Gastroesophageal sphincter (tissue), 4 donors: ENCODE data around the gene IRF2BPL. TPM values are rescaled to one million over a fixed set of nuclear protein-coding genes. Genes with fewer than 3 reads are reported as not detected.

Experiments used
- ATAC-seq: fragments of 150-250 bp; one replicate; pipeline ENCODE4 v1.9.1; 2016; ENCODE audit warnings: mild to moderate bottlenecking, moderate library complexity
- H3K27ac ChIP-seq, 4 donors: fragments of 200-600 bp; sonication (generic) in 3 of 4; 1 replicate in 3 of 4; 2 replicates in 1 of 4; pipeline ENCODE4 v1.5.1; 2016 to 2019
- H3K27me3 ChIP-seq: fragments of 200-600 bp; sonication (generic); one replicate; pipeline ENCODE4 v1.5.1; 2019
- H3K36me3 ChIP-seq, 2 donors: fragments of 200-600 bp; sonication (generic); one replicate each; pipeline ENCODE4 v1.5.1; 2019; ENCODE audit warnings: control low read depth in 1 of 2
- H3K4me1 ChIP-seq, 3 donors: fragments of 200-600 bp; sonication (generic); 1 replicate in 2 of 3; 2 replicates in 1 of 3; pipeline ENCODE4 v1.5.1; 2016 to 2019; ENCODE audit warnings: control low read depth in 2 of 3
- H3K4me3 ChIP-seq, 2 donors: fragments of 200-600 bp; sonication (generic); one replicate each; pipeline ENCODE4 v1.5.1; 2019; ENCODE audit warnings: mild to moderate bottlenecking in 1 of 2, moderate library complexity in 1 of 2
- H3K9me3 ChIP-seq, 3 donors: fragments of 200-600 bp; sonication (generic); one replicate each; pipeline ENCODE4 v1.5.1; 2017 to 2019; ENCODE audit warnings: control low read depth in 2 of 3
- CTCF ChIP-seq, 4 experiments: fragments of 200-600 bp in 2 of 4; fragments of 450-650 bp in 2 of 4; sonication (generic) in 1 of 4; IDR thresholded peaks; one replicate each; pipeline ENCODE4 v1.5.1; 2017 to 2019; ENCODE audit warnings: antibody characterized with exemption in 4 of 4, mild to moderate bottlenecking in 2 of 4, moderate library complexity in 2 of 4
- EP300 ChIP-seq: sonication (generic); formaldehyde crosslinking; IDR thresholded peaks from one replicate; pipeline ENCODE4 v1.6.1; 2017; ENCODE audit warnings: antibody characterized with exemption, mild to moderate bottlenecking
- POLR2A ChIP-seq, 2 donors: fragments of 450-650 bp; IDR thresholded peaks; one replicate each; pipeline ENCODE4 v1.6.1; 2017; ENCODE audit warnings: antibody characterized with exemption in 2 of 2, mild to moderate bottlenecking in 2 of 2, moderate library complexity in 1 of 2
- POLR2AphosphoS5 ChIP-seq: sonication (generic); formaldehyde crosslinking; IDR thresholded peaks from one replicate; pipeline ENCODE4 v1.6.1; 2017; ENCODE audit warnings: antibody characterized with exemption
- WGBS, 2 donors: methylation state at CpG; one replicate each; pipeline ENCODE4 v1.1.5; 2018; ENCODE audit warnings: low coverage in 1 of 2; 5-methylcytosine and 5-hydroxymethylcytosine counted together
- total RNA-seq, 4 donors: library from RNA; depleted of rRNA; stranded (reverse); fragments of >200 nt; gene quantifications; one replicate each; pipeline ENCODE4 v1.1.0, GENCODE V29; 2016

Gene IRF2BPL
- total RNA-seq, 4 donors from 2014 or later = 53.7 to 75.6 (median 59.9) TPM

DNA sequence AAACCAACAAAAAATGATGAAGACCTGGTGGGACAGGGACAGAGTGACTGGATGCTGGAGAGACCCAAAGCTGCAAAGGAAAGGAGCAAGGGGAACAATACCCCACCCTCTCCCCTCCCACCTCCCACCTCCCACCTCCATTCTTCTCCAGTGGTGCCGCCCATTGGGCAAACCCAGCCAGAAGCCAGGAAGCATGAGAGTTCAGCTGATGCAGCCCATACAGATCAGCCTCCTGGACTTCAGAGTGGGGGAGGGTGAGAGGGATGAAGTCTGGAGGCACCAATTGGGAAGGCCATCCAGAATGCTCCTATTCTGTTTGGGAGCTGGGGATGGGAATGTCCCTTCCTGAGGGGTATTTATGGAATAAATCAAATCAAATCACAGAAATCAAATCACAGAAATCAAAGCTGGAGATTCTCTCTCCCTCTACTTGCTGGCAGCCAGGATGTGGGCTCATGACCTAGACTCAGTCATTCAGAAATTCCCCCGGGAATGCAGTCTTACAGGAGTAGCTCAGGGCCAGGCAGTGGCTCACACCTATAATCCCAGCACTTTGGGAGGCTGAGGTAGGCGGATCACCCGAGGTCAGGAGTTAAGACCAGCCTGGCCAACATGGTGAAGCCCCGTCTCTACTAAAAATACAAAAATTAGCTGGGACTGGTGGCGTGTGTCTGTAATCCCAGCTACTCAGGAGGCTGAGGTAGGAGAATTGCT lies 31.1 kb downstream of the IRF2BPL start:
- no peak for ATAC-seq
- H3K27me3 ChIP-seq = no peaks in the 10 kb centered on the region

GRCh38 chr14:76996563-76997146 lies 31.9 kb downstream of the IRF2BPL start:
- no peak overlapping the region for H3K4me3 ChIP-seq
- H3K27me3 ChIP-seq = no peaks in the 10 kb centered on the region
- peaks cover 0 to 16% (median 10%) of the 10 kb centered on the region in 3 donors for H3K4me1 ChIP-seq
- no peaks in the 10 kb centered on the region for H3K9me3 ChIP-seq
- WGBS, 2 donors = 100% methylated on average over 2 of the region's 2 CpGs; no CpG with 5 or more reads in 1 of the 2 donors
- H3K27ac ChIP-seq = no peak overlapping the region
- no peak for ATAC-seq
- no peaks in the 10 kb centered on the region for H3K36me3 ChIP-seq
- TF ChIP-seq POLR2AphosphoS5 (no peak), POLR2A (IDR thresholded peaks at IDR 0.05) (no peak), EP300 (no peak), CTCF (IDR thresholded peaks at IDR 0.05) (no peak)

More for the DNA sequence above, 31.1 kb downstream of the IRF2BPL start:
- no peak overlapping the region for H3K27ac ChIP-seq
- no peaks in the 10 kb centered on the region for H3K9me3 ChIP-seq
- no peak for TF ChIP-seq POLR2AphosphoS5
- TF ChIP-seq EP300 = no peak
- TF ChIP-seq CTCF (IDR thresholded peaks at IDR 0.05) = no peak
- TF ChIP-seq POLR2A (IDR thresholded peaks at IDR 0.05) = no peak
- H3K4me3 ChIP-seq = no peak overlapping the region
- peaks cover 0 to 16% (median 10%) of the 10 kb centered on the region in 3 donors for H3K4me1 ChIP-seq
- WGBS, 2 donors = 83 to 100% methylated on average over 1 of the region's 6 CpGs
- no peaks in the 10 kb centered on the region for H3K36me3 ChIP-seq

GRCh38 chr14:76995279-76996035 lies 33.1 kb downstream of the IRF2BPL start:
- ATAC-seq = no peak
- H3K9me3 ChIP-seq = no peaks in the 10 kb centered on the region

DNA sequence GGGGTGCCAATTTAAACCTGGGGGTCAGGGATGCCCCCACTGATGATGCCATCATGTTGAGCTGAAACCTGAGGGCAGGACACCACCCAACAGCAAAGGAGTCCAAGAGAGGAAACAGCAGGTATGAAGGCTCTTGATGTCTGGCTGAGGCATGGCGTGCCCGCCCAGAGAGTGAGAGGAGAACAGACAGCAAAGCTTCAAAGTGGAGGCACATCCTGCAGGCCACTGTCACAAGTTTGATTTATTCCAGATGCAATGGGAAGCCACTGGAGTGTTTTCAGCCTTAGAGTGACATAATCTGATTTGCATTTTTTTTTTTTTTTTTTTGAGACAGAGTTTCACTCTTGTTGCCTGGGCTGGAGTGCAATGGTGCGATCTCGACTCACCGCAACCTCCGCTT lies 34.8 kb downstream of the IRF2BPL start:
- no peak overlapping the region for H3K4me3 ChIP-seq
- ATAC-seq = no peak
- no peak overlapping the region for H3K27ac ChIP-seq
- H3K9me3 ChIP-seq = no peaks in the 10 kb centered on the region
- no peaks in the 10 kb centered on the region for H3K4me1 ChIP-seq
- no peaks in the 10 kb centered on the region for H3K27me3 ChIP-seq
- WGBS, 2 donors = 89% methylated on average over 3 of the region's 6 CpGs; no CpG with 5 or more reads in 1 of the 2 donors
- no peaks in the 10 kb centered on the region for H3K36me3 ChIP-seq
- TF ChIP-seq CTCF (IDR thresholded peaks at IDR 0.05) (no peak), POLR2AphosphoS5 (no peak), POLR2A (IDR thresholded peaks at IDR 0.05) (no peak), EP300 (no peak)

More at GRCh38 chr14:76995279-76996035, 33.1 kb downstream of the IRF2BPL start:
- no peaks in the 10 kb centered on the region for H3K27me3 ChIP-seq
- H3K27ac ChIP-seq = no peak overlapping the region
- TF ChIP-seq CTCF (IDR thresholded peaks at IDR 0.05) = no peak
- TF ChIP-seq EP300 = no peak
- TF ChIP-seq POLR2AphosphoS5 = no peak
- TF ChIP-seq POLR2A (IDR thresholded peaks at IDR 0.05) = no peak
- WGBS, 2 donors = 83% methylated on average over 1 of the region's 4 CpGs; no CpG with 5 or more reads in 1 of the 2 donors
- peaks cover 0 to 10% (median 6%) of the 10 kb centered on the region in 3 donors for H3K4me1 ChIP-seq
- H3K4me3 ChIP-seq = no peak overlapping the region
- no peaks in the 10 kb centered on the region for H3K36me3 ChIP-seq
